Diencephalon (tissue), 1 donor: ENCODE measurements around the gene ERMAP. TPM values are rescaled to one million over a fixed set of nuclear protein-coding genes. Genes with fewer than 3 reads are reported as not detected.

Experiments used
- total RNA-seq: library from RNA; depleted of rRNA; stranded (reverse); fragments of >200 nt; gene quantifications from one replicate; pipeline ENCODE4 v1.2.3, GENCODE V29; 2014

Gene ERMAP
- total RNA-seq: 8.1 TPM

GRCh38 chr1:42816585-42817439, at the start of gene ERMAP, which contains the start of gene SVBP:
Gene ERMAP, plus strand, starts transcription at chr1:42817122. Its CDS starts 13,327 bp downstream, at chr1:42830449.
Gene SVBP, minus strand, starts transcription at chr1:42817397. Its CDS starts 853 bp downstream, at chr1:42816544.

GRCh38 chr1:42784946-42785693, 31.8 kb upstream of the ERMAP start, which contains the start of gene TMEM269:
Gene TMEM269, plus strand, starts transcription at chr1:42784991. Its CDS starts 4,903 bp downstream, at chr1:42789894.

GRCh38 chr1:42846257-42847110, 29.6 kb downstream of the ERMAP start, which contains the start of gene ZNF691:
Gene ZNF691, plus strand, starts transcription at chr1:42846613. Its CDS starts 3,046 bp downstream, at chr1:42849659.

Other genes starting within 250 kb of the ERMAP start
- gene PPIH, start 158.7 kb upstream of the ERMAP start, total RNA-seq: 20.1 TPM
- gene YBX1, start 134.7 kb upstream of the ERMAP start, total RNA-seq: 1,293 TPM
- 1.2 TPM for gene CLDN19, start 76.9 kb upstream of the ERMAP start, total RNA-seq
- gene P3H1, start 50.1 kb upstream of the ERMAP start, total RNA-seq: 12.7 TPM
- gene C1orf50, start 49.9 kb upstream of the ERMAP start, total RNA-seq: 13.6 TPM
- gene TMEM269, start 32.1 kb upstream of the ERMAP start, total RNA-seq: 0.46 TPM
- 39.9 TPM for gene SVBP, start 275 bp downstream of the ERMAP start, total RNA-seq
- gene ZNF691, start 29.5 kb downstream of the ERMAP start, total RNA-seq: 7.4 TPM
- gene SLC2A1, start 141.7 kb downstream of the ERMAP start, total RNA-seq: 50.7 TPM